ENCODE measurements around the gene PDILT.

Gene PDILT

GRCh38 chr16:20355114-20355782, 49.3 kb downstream of the PDILT start:
- Histone ChIP-seq H3K4me3 (replicated peaks; ENCODE audit: insufficient read depth, low read length) (no peak overlapping the region), H3K27me3 (ENCODE audit: insufficient read depth, poor library complexity, severe bottlenecking) (no peaks in the 10 kb centered on the region), H3K27ac (replicated peaks) (no peak overlapping the region)
- no peak for TF ChIP-seq SPI1 (IDR thresholded peaks at IDR 0.05; ENCODE audit: borderline replicate concordance, low read depth)
- no peak for TF ChIP-seq GABPA (IDR thresholded peaks at IDR 0.05; ENCODE audit: low read depth)
- no peak for TF ChIP-seq POLR2AphosphoS5 (IDR thresholded peaks at IDR 0.05; ENCODE audit: low read depth)
- TF ChIP-seq, protein P1, sequence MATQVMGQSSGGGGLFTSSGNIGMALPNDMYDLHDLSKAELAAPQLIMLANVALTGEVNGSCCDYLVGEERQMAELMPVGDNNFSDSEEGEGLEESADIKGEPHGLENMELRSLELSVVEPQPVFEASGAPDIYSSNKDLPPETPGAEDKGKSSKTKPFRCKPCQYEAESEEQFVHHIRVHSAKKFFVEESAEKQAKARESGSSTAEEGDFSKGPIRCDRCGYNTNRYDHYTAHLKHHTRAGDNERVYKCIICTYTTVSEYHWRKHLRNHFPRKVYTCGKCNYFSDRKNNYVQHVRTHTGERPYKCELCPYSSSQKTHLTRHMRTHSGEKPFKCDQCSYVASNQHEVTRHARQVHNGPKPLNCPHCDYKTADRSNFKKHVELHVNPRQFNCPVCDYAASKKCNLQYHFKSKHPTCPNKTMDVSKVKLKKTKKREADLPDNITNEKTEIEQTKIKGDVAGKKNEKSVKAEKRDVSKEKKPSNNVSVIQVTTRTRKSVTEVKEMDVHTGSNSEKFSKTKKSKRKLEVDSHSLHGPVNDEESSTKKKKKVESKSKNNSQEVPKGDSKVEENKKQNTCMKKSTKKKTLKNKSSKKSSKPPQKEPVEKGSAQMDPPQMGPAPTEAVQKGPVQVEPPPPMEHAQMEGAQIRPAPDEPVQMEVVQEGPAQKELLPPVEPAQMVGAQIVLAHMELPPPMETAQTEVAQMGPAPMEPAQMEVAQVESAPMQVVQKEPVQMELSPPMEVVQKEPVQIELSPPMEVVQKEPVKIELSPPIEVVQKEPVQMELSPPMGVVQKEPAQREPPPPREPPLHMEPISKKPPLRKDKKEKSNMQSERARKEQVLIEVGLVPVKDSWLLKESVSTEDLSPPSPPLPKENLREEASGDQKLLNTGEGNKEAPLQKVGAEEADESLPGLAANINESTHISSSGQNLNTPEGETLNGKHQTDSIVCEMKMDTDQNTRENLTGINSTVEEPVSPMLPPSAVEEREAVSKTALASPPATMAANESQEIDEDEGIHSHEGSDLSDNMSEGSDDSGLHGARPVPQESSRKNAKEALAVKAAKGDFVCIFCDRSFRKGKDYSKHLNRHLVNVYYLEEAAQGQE (IDR thresholded peaks at IDR 0.05; ENCODE audit: insufficient replicate concordance, low read depth), result no peak
- TF ChIP-seq, protein P2, sequence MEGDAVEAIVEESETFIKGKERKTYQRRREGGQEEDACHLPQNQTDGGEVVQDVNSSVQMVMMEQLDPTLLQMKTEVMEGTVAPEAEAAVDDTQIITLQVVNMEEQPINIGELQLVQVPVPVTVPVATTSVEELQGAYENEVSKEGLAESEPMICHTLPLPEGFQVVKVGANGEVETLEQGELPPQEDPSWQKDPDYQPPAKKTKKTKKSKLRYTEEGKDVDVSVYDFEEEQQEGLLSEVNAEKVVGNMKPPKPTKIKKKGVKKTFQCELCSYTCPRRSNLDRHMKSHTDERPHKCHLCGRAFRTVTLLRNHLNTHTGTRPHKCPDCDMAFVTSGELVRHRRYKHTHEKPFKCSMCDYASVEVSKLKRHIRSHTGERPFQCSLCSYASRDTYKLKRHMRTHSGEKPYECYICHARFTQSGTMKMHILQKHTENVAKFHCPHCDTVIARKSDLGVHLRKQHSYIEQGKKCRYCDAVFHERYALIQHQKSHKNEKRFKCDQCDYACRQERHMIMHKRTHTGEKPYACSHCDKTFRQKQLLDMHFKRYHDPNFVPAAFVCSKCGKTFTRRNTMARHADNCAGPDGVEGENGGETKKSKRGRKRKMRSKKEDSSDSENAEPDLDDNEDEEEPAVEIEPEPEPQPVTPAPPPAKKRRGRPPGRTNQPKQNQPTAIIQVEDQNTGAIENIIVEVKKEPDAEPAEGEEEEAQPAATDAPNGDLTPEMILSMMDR (IDR thresholded peaks at IDR 0.05; ENCODE audit: insufficient read depth, low read length), result no peak
- DNase-seq (ENCODE audit: low read depth in 1 of 2, low spot score in 1 of 2), result no peak

DNA sequence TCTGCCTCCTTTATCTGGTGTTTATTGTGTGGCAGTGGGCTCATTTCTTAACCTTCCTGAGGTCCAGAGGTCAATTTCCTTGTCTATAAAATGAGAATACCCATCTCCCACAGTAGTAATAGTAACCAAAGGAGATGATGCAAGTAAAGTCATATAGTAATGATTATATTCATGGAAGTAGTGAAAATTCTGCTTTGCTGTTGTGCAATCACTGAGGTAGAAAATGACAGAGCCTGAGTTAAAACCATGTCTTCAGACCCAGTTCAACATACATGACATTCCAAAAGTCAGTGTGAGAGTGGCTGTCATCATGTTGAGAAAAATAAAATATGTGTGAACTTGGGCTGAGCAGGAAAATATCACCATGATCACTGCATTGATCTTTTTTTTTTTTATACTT, 51.2 kb downstream of the PDILT start:
- Histone ChIP-seq H3K27me3 (ENCODE audit: insufficient read depth, poor library complexity, severe bottlenecking) (no peaks in the 10 kb centered on the region), H3K4me3 (replicated peaks; ENCODE audit: insufficient read depth, low read length) (no peak overlapping the region), H3K27ac (replicated peaks) (no peak overlapping the region)
- TF ChIP-seq SPI1 (IDR thresholded peaks at IDR 0.05; ENCODE audit: borderline replicate concordance, low read depth), result no peak
- TF ChIP-seq, protein P1 (IDR thresholded peaks at IDR 0.05; ENCODE audit: insufficient replicate concordance, low read depth), result no peak
- no peak for TF ChIP-seq GABPA (IDR thresholded peaks at IDR 0.05; ENCODE audit: low read depth)
- TF ChIP-seq, protein P2 (IDR thresholded peaks at IDR 0.05; ENCODE audit: insufficient read depth, low read length), result no peak
- no peak for TF ChIP-seq POLR2AphosphoS5 (IDR thresholded peaks at IDR 0.05; ENCODE audit: low read depth)
- no peak for DNase-seq (ENCODE audit: low read depth in 1 of 2, low spot score in 1 of 2)

DNA sequence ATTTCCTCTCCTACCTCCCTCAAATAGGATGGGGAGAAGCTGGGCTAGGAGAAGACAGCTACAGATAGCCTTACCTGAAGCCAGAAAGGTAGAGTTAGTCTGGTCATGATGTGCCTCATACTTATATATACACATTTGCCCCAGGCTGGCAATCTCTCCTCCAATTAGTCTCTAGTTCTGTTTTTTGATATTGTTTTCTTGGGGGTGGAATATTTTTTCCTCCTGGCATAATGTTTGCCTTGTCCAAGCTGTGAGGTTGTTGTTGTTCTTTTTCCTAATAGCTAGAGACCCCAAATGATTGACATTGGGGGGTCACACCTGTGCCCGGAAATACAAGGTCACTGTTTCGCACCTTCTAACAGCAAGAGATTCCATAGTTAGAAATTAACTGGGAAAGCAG, 51.9 kb downstream of the PDILT start, which contains the start of gene UMOD:
Gene UMOD (minus strand): TSS at position 101 of the 400 bp plus-strand sequence. CDS start 1,978 bp downstream, outside the sequence.
- Histone ChIP-seq H3K27ac (replicated peaks) (no peak within 1 kb of the TSS), H3K27me3 (ENCODE audit: insufficient read depth, poor library complexity, severe bottlenecking) (no peaks in the 10 kb centered on the region), H3K4me3 (replicated peaks; ENCODE audit: insufficient read depth, low read length) (no peak within 1 kb of the TSS)
- TF ChIP-seq POLR2AphosphoS5 (IDR thresholded peaks at IDR 0.05; ENCODE audit: low read depth) (no peak), GABPA (IDR thresholded peaks at IDR 0.05; ENCODE audit: low read depth) (no peak), SPI1 (IDR thresholded peaks at IDR 0.05; ENCODE audit: borderline replicate concordance, low read depth) (no peak)
- TF ChIP-seq, protein P2 (IDR thresholded peaks at IDR 0.05; ENCODE audit: insufficient read depth, low read length), result no peak
- TF ChIP-seq, protein P1 (IDR thresholded peaks at IDR 0.05; ENCODE audit: insufficient replicate concordance, low read depth), result no peak
- DNase-seq (ENCODE audit: low read depth in 1 of 2, low spot score in 1 of 2), result no peak

All from HL-60 (cell line).